Spinal cord (tissue), 10 donors: ENCODE results near the gene CST8. TPM values are rescaled to one million over a fixed set of nuclear protein-coding genes. Genes with fewer than 3 reads are reported as not detected.
"Not testable (repeated sequence)": the region's sequence is repeated elsewhere in the genome, so short reads cannot be mapped to it uniquely, and the experiment has no call there.

Experiments used
- DNase-seq, 6 donors: peaks; one replicate each; pipeline versions ENCODE4 v3.0.0 to v3.0.0-alpha.2; 2013 to 2015; ENCODE audit warnings: low spot score in 6 of 6, low read depth in 4 of 6
- H3K27ac ChIP-seq: one replicate; pipeline ENCODE4 v1.5.1; 2013; ENCODE audit warnings: low read depth, low read length, control low read depth
- H3K27me3 ChIP-seq: one replicate; pipeline ENCODE4 v1.6.1; 2013; ENCODE audit warnings: low read length; ENCODE audit not compliant: control insufficient read depth, insufficient read depth
- H3K36me3 ChIP-seq: one replicate; pipeline ENCODE4 v1.6.1; 2013; ENCODE audit warnings: low read length; ENCODE audit not compliant: control insufficient read depth, insufficient read depth
- H3K4me1 ChIP-seq: one replicate; pipeline ENCODE4 v1.6.1; 2013; ENCODE audit warnings: low read length; ENCODE audit not compliant: control insufficient read depth, insufficient read depth
- H3K4me3 ChIP-seq: one replicate; pipeline ENCODE4 v1.5.1; 2013; ENCODE audit warnings: low read depth, low read length, control low read depth
- H3K9me3 ChIP-seq: one replicate; pipeline ENCODE4 v1.6.1; 2013; ENCODE audit warnings: low read length; ENCODE audit not compliant: control insufficient read depth, insufficient read depth
- WGBS: methylation state at CpG from one replicate; pipeline ENCODE4 v1.1.5; 2013; ENCODE audit warnings: missing lambda C conversion rate; ENCODE audit not compliant: insufficient coverage; 5-methylcytosine and 5-hydroxymethylcytosine counted together
- polyA plus RNA-seq, 2 donors: library from polyadenylated mRNA; unstranded; fragments of 120-200 nt; gene quantifications; one replicate each; pipeline ENCODE4 v1.2.1, GENCODE V29; 2013; ENCODE audit not compliant: insufficient read length in 2 of 2
- total RNA-seq, 2 donors: library from RNA; depleted of rRNA in 1 of 2; stranded (reverse); fragments of 120-200 nt in 1 of 2; fragments of >200 nt in 1 of 2; gene quantifications; one replicate each; pipeline versions ENCODE4 v1.2.3 to v1.2.4, GENCODE V29; 2013 to 2014
- donor health status: healthy.

CST8 gene
- total and polyA plus RNA-seq, 4 donors, result not detected

GRCh38 chr20:23452776-23453175 is 38.1 kb upstream of the CST8 start, which contains the start of gene CST11:
Gene CST11 (minus strand): TSS chr20:23452876. CDS start chr20:23452811, 65 bp downstream.
- Histone ChIP-seq H3K36me3 (no peaks in the 10 kb centered on the region), H3K27me3 (no peaks in the 10 kb centered on the region), H3K4me1 (peaks cover 4% of the 10 kb centered on the region), H3K4me3 (no peak within 1 kb of the TSS), H3K9me3 (peaks cover 1% of the 10 kb centered on the region), H3K27ac (no peak within 1 kb of the TSS)
- WGBS, result 48% methylated on average over 4 of the region's 4 CpGs
- DNase-seq, result no peak

- Histone ChIP-seq H3K27me3 (no peaks in the 10 kb centered on the region), H3K4me3 (no peak overlapping the region), H3K36me3 (no peaks in the 10 kb centered on the region), H3K9me3 (peaks cover 1% of the 10 kb centered on the region), H3K27ac (no peak overlapping the region), H3K4me1 (peaks cover 4% of the 10 kb centered on the region)
- 95% methylated on average over 15 of the region's 15 CpGs for WGBS
- no peak for DNase-seq
Measured at GRCh38 chr20:23453549-23454543, 37.1 kb upstream of the CST8 start.

GRCh38 chr20:23454816-23455215 is 36.1 kb upstream of the CST8 start:
- no peaks in the 10 kb centered on the region for H3K27me3 ChIP-seq
- H3K9me3 ChIP-seq, result peaks cover 1% of the 10 kb centered on the region
- no peak for DNase-seq
- no peak overlapping the region for H3K27ac ChIP-seq
- H3K4me3 ChIP-seq, result no peak overlapping the region
- H3K4me1 ChIP-seq, result peaks cover 4% of the 10 kb centered on the region
- WGBS, result no CpG with 5 or more reads among the region's 1 CpG
- H3K36me3 ChIP-seq, result no peaks in the 10 kb centered on the region

- no peak overlapping the region for H3K4me3 ChIP-seq
- H3K36me3 ChIP-seq, result no peaks in the 10 kb centered on the region
- H3K27ac ChIP-seq, result no peak overlapping the region
- no peak for DNase-seq
- H3K27me3 ChIP-seq, result no peaks in the 10 kb centered on the region
- peaks cover 4% of the 10 kb centered on the region for H3K4me1 ChIP-seq
- peaks cover 1% of the 10 kb centered on the region for H3K9me3 ChIP-seq
- 94% methylated on average over 7 of the region's 7 CpGs for WGBS
Measured at GRCh38 chr20:23455639-23456038, 35.3 kb upstream of the CST8 start.

- Histone ChIP-seq H3K4me3 (no peak overlapping the region), H3K27ac (no peak overlapping the region), H3K4me1 (peaks cover 4% of the 10 kb centered on the region), H3K36me3 (no peaks in the 10 kb centered on the region), H3K27me3 (no peaks in the 10 kb centered on the region), H3K9me3 (peaks cover 1% of the 10 kb centered on the region)
- WGBS, result 50% methylated on average over 3 of the region's 3 CpGs
- DNase-seq, result no peak
Measured at GRCh38 chr20:23456409-23456808, 34.5 kb upstream of the CST8 start.

GRCh38 chr20:23456873-23457272 is 34.0 kb upstream of the CST8 start:
- no peak overlapping the region for H3K27ac ChIP-seq
- peaks cover 1% of the 10 kb centered on the region for H3K9me3 ChIP-seq
- peaks cover 4% of the 10 kb centered on the region for H3K4me1 ChIP-seq
- no peak overlapping the region for H3K4me3 ChIP-seq
- no peaks in the 10 kb centered on the region for H3K36me3 ChIP-seq
- DNase-seq, result no peak
- H3K27me3 ChIP-seq, result no peaks in the 10 kb centered on the region
- 95% methylated on average over 3 of the region's 7 CpGs for WGBS

GRCh38 chr20:23459461-23460150 is 31.3 kb upstream of the CST8 start:
- no peaks in the 10 kb centered on the region for H3K27me3 ChIP-seq
- 70% methylated on average over 2 of the region's 3 CpGs for WGBS
- no peak for DNase-seq
- no peak overlapping the region for H3K27ac ChIP-seq
- no peak overlapping the region for H3K4me3 ChIP-seq
- H3K4me1 ChIP-seq, result peaks cover 4% of the 10 kb centered on the region
- H3K9me3 ChIP-seq, result peaks cover 3% of the 10 kb centered on the region
- no peaks in the 10 kb centered on the region for H3K36me3 ChIP-seq

GRCh38 chr20:23461180-23461579 is 29.7 kb upstream of the CST8 start:
- Histone ChIP-seq H3K27me3 (no peaks in the 10 kb centered on the region), H3K9me3 (peaks cover 3% of the 10 kb centered on the region), H3K4me1 (peaks cover 3% of the 10 kb centered on the region), H3K36me3 (no peaks in the 10 kb centered on the region), H3K4me3 (no peak overlapping the region), H3K27ac (no peak overlapping the region)
- no CpG with 5 or more reads among the region's 1 CpG for WGBS
- no peak for DNase-seq

- H3K36me3 ChIP-seq, H3K4me3 ChIP-seq, H3K27ac ChIP-seq, H3K9me3 ChIP-seq, H3K4me1 ChIP-seq, DNase-seq, H3K27me3 ChIP-seq: not testable (repeated sequence)
- 100% methylated on average over 1 of the region's 3 CpGs for WGBS
Measured at GRCh38 chr20:23466961-23467360, 24.0 kb upstream of the CST8 start.
